SIG-M5 (cell line): ENCODE data around the gene PPP1R26.

Experiments used
- DNase-seq: peaks from one replicate; lab custom pipeline; 2025; lab: John Stamatoyannopoulos, UW

Gene PPP1R26

DNA sequence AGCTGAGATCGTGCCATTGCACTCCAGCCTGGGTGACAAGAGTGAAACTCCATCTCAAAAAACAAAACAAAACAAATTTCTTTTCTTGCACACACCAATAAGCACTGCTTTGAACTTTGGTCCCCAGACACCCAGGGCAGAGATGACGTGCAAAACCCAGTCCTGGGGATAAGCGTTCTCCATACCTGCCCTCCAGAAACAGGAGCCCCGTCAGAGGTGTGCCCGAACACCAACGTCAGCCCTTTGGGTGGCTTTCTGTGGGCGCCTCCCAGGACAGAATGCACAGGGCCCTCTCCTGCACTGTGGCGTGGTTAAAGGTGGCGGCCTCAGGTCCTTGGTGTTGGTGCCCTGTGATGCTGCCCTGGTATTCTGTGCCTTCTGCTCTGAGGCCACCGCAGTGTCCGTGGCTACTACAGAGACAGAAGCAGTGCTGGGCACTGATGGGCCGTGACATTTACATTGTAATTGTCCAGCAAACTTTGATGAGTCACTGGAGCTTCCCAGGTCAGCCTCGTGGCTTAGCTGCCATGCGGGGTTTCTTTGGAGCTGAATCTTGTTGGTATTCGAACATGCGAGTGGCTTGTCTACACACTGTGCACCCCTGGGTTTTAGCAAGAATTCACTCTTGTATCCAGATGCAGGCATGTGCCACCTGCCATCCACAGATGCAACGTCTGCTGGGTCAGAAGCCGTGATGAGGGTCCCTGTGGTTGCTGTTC is 9.8 kb downstream of the PPP1R26 start:
- DNase-seq, result no peak

DNA sequence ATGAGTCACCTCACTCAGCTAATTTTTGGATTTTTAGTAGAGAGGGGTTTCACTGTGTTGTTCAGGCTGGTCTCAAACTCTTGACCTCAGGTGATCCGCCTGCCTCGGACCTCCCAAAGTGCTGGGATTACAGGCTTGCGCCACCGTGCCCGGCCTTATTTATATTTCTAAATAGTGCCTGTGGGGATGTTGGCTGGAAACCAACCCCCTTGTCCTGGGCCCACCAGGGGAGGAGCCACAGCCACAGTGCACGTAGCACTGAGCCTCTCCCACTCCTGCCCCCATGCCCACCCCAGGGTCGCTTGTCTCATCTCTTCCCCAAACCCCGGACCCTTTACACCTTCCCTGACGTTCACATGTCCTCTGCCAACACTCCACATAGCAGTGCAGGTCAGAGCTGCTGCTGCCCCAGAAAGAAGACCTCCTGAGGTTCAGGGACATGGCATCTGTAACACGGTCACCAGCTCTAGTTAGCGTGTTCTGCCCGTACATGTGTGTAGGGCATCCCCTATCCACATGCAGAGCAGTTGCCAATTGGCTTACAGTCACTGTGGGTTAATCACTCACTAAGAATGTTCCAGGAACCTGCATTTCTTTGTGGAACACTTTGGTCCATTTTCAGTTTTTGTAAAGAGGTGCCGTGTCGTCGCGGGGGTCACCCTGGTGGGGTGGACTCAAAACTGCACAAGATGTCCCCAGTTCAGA is 10.7 kb downstream of the PPP1R26 start:
- DNase-seq, result no peak

DNA sequence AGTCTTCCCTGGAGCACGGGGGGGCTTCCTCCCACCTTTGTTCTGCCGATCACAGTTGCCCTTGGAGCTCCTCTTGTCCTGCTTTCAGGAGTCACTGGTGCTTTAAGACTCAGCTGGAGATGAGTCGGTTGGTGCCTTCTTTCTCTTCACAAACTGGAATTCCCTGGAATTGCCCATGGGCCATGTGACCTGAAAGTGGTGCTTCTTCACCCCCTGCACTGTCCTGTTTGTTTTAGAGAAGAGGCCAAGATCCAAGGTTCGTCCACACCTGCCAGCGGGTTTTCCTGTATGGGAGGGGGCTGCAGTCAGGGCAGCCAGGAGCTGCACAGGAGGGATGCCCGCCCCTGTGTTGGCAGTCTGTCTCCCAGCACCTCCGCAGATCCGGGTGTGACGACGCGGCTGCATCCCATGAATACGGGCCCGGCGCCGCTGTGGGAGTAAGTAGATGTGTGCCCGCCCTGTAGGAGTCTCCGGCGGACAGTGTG is 11.4 kb downstream of the PPP1R26 start:
- DNase-seq, result no peak

DNA sequence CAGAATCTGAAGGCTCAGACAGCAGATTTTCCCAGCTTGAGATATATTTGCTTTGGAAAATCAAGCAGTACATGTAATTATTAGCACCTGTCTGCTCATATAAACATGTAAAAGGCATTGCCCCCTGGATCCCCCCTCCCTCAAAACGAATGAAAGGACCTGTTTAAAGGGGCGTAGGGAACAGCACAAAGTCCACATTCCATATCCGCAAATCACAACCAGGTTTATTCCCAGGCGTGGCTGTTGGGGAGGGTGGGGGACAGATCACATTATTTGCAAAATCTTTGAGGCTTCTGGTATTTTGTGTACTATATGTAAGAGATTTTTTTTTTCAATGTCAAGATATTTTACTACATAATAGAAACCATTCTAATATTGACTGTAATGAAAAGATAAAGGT is 12.2 kb downstream of the PPP1R26 start:
- DNase-seq, result no peak

DNA sequence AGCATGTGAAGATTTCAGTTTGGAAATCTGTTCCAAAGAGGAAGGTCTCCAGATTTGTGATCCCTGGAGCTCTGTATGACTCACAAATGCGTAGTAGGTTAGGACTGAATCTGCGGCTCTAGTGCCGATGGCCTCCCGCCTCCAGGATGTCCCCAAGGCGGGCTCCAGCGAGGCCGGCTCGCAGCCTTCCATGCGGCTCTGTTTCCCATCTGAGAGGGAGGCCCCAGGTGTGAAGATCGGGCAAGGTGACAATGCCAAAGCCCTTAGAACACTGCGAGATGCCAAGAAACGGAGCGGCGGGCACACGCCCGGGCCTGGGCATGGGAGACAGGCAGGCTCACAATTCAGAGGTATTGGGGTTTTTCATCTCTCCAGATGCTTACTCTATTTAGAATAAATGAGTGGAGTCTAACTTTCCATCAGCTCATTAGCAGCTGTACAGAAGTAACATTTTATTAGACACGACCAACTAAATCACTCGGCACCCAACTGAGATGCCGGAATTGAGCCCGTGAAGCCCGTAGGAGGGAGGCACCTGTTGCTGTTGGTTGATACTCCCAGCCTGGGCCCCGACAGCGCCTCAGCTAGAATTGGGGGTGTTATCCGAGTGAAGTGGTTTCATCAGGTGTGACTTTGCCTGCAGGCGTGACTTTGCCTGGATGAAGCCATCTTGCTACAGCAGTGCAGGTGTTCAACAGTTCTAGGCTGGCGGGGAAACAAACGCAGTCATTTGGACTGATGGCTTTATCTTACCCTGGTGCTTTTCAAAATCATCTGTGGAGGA is 13.5 kb downstream of the PPP1R26 start:
- no peak for DNase-seq

DNA sequence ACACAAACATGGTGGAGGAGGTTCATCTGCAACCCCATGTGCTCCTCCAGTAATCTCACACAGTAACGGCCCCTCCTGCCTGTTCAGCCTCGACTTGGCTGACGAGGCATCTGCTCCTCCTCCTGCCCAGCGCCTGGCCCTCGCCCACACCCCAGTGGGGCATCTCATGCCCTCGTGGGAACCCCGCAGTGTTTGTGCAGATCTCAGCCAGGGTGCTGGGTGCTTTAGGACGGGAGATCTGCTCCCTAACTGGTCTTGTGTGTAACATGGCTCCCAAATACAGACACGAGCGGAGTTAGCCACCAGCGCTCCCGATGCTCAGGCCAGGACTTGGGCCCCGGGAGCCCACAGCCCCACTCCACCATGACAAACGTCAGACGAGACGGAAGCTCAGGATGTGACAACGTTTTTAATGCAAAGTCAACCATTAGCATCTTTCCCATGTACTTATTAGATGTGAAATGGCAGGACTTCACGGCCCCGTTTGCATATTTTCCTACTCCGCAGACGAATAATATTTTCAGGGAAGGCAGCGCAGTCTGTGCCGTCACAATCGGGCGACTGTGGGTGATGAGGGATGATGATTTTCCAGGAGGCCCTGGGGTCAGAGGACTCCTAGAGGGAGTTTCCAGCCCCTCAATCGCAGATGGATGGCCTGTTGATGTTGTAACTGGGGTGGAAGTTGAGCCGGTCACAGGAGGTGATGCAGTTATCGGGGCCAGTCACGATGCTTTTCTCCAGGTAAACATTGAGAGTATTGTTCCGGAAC is 15.4 kb downstream of the PPP1R26 start:
- DNase-seq, result no peak

DNA sequence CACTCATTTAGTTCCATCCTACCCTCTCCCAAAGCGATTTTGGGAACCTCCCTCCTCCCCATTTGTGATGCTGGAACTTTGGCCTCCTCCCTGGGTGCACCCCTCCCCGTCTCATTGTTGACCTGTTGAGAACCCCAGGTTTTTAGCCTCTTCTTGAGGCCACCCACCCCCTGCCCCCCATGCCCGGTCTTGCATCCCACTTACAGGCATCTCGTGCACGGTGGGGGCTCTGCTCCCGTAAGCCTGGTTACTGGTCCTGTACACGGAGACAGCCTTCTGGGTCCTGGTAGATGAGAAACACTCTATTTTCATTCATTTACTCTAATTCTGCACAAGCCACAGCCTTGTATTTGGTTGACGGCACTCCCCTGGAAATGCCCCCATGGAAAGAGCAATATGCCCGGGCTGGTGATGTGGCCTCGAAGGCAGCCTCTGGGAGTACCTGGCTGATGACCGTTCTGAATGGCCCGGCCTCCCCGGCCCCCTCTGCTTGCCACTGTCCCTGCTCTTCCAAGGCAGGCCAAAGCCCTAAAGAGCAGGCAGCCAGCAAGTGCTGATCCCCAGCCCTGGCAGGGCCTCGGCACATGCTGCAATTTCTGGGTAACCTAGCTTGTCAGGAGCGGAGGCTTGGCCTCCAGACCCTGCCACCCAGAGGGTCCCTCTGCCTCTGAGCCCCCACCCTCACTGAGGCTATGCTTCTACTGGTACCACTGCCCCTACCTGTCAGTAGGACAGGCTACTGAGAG is 19.0 kb downstream of the PPP1R26 start:
- no peak for DNase-seq

DNA sequence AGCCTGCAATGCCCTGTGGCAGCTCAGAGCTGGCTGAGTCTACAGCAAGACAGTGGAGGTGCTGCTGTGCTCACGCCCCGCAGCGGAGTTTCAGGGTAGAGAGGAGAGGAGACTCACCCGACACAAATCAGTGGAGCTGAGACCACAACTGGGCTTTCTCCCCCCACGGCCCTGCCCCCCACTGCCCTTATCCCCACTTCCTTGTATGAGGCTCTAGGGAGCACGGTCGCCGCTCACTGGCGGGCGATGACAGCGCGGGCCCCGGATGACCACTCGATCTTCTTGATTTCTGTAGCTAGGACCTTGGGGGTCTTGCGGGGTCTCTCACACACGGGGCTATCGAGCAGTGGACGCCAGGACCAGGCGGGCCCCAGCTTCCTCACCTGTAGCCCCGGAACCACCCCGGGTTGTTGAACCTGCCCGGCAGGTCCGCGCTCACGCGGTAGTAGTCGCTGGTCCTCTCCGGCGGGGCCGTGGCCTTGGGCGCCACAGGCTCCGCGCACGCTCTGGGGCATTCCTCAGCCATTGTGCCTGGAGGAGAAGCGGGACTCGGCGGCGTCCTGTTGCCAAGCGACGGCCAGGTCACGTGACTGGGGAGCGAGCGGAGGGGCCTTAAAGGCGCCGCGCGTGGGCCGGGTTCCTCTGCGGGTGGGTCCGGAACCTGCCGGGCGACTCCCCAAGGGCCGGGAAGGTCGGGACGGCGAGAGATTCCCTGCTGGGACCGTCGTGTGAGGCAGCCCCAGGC is 19.9 kb downstream of the PPP1R26 start:
- DNase-seq, result no peak

DNA sequence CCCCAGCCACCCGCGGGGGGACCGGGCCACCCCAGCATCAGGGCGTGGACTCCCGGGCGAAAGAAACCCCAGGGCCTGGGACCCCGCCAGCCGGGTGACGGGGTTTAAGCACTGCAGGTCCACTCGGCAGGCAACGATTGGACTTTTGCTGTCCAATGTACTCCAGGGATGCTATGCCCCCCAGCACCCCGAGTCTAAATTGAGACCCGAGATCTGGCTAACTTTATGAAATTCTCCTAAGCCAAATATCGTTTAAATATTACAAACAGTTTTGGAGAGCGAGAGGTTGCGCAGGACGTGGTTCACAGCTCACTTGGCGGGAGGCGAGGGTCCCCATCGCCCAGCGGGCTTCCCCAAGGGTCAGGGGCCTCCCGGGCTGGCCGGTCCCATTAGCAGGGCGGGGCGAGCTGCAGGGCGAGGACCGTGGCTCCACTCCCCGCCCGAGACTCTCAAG is 20.5 kb downstream of the PPP1R26 start:
- no peak for DNase-seq

DNA sequence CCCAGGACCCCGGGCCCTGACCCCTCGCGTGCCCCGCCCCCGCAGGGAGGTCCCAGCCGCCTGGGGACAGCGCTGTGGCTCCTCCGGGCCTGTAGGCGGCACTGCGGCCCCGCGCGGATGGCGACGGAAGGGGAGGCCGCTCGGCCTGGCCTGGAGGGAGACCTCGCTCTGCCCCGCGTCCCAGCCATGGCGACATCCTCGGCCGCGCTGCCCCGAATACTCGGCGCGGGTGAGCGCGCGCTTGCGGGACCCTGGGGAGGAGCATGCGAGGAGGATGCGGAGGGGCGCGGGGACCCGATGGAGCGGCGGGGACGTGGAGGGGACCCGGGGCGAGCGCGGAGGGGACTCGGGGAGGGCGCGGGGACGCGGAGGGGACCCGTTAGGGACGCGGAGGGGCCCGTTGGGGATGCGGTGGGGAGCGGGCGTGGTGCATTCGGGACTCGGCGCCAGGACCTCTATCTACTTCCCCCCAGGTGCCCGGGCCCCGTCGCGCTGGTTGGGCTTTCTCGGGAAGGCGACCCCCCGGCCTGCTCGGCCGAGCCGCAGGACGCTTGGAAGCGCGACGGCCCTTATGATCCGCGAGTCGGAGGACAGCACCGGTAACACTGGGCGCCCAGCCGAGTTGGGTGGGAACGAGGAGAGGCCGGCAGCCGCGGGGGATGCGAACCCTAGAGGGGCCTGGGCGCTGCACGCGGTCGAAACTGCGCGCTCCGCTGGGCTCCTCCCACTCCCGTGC is 21.1 kb downstream of the PPP1R26 start, which contains the start of gene MRPS2:
Gene MRPS2 (plus strand): TSS at position 158 of the 736 bp plus-strand sequence. CDS start 29 bp downstream, at position 187.
- no peak for DNase-seq

DNA sequence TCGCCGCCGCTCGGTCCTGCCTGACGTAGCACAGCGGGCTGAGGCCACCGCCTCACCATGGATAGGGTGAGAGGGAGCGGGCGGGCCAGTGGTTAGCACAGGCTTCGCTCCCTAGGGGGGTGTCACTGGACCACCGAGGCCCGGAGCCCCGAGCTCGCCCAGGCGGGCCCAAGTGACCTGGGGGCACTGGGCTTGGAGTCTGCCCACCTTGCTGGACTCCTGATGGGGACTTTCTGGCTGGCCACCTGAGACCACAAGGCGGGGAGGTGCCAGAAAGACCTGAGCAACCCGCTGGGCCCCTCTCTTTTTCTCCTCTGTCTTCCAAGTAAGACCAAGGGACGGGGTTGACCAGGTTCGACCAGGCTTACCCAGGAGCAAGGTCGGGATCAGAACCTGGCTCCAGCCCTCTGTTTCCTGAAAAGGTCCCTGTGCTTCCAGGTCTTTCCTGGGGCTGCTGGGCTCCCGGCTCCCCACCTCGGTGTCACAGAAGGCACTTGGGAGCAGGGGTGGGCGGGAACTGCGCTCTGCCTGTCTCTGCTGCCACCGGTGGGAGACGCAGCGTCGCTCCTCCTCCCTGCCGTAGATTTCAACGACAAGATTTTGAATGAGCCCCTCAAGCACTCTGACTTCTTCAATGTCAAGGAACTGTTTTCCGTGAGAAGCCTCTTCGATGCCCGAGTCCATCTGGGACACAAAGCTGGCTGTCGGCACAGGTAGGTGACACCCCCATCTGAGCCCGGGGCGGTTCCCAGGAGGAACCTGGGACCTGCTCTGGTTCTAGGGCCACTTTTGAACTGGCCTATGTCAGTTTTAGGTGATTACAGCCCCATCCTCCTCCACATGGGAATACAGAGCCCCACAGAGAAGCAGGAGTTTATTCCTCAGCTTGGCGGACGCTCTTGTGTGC is 21.9 kb downstream of the PPP1R26 start:
- no peak for DNase-seq

DNA sequence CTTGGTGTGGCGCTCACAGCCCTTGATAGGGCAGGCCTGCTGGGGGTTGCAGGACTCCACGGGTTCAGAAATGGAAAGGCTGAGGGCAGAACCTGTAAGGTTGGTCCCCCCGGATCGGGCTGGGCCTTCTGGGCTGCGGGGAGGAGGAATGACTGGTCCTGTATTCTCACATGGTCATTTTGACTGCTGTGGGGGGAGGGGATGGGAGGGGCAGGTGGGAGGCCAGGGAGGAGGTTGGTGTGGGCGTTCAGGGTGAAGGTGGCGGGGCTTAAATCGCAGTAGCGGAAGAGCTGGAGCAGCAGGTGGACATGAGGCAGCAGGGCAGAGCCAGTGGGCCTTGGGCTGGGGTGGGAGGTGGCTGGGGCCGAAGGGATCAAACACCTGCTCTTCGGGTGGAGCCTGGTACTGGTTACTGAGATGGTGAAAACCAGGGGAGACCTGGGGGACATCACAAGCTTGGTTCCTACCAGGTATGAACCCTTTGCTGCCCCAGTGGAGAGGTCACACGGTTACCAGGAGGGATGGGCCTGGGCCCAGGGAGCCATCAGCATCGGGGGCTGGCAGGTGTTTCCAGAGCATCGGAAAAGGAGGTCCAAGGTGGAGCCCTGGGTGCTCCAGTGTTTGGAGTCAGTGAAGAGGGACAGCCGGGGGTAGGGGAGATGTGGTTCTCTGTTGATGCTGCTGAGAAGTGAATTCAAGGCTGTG is 22.7 kb downstream of the PPP1R26 start:
- no peak for DNase-seq

DNA sequence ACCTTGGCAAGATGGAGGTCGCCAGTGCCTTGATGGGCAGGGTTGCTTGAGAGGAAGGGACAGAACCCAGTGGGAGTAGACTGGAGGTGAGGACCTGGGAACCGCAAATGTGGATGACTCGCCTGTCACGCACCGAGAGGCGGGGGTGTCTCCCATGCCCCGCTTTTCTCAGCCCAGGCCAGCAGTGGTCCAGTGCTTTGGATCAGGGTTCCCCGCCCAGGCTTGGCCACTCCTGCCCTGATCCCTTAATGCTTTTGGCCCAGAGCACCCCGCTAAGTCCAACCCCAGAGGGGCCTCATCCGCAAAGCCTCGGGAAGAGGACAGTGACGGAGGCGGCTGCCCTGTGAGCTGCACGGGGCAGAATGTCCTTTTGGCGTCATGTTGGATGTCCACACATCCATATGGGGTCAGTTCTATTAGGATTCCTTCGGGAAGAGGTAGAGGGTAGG is 23.3 kb downstream of the PPP1R26 start:
- DNase-seq, result no peak

DNA sequence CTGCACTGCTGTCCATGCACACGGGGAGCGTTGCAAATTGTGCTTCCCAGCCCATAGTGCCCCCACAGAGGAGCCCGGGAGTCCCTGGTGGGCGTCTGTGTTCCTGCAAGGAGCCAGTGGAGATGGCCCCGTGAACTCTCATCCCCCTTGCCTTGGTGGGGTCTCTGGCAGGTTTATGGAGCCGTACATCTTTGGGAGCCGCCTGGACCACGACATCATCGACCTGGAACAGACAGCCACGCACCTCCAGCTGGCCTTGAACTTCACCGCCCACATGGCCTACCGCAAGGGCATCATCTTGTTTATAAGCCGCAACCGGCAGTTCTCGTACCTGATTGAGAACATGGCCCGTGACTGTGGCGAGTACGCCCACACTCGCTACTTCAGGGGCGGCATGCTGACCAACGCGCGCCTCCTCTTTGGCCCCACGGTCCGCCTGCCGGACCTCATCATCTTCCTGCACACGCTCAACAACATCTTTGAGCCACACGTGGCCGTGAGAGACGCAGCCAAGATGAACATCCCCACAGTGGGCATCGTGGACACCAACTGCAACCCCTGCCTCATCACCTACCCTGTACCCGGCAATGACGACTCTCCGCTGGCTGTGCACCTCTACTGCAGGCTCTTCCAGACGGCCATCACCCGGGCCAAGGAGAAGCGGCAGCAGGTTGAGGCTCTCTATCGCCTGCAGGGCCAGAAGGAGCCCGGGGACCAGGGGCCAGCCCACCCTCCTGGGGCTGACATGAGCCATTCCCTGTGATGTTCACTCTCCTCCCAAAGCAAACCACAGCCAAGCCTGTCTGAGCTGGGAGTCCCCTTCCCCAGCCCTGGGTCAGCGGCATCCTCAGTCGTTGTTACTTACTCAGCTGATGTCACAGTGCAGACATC is 24.0 kb downstream of the PPP1R26 start:
- DNase-seq, result no peak

DNA sequence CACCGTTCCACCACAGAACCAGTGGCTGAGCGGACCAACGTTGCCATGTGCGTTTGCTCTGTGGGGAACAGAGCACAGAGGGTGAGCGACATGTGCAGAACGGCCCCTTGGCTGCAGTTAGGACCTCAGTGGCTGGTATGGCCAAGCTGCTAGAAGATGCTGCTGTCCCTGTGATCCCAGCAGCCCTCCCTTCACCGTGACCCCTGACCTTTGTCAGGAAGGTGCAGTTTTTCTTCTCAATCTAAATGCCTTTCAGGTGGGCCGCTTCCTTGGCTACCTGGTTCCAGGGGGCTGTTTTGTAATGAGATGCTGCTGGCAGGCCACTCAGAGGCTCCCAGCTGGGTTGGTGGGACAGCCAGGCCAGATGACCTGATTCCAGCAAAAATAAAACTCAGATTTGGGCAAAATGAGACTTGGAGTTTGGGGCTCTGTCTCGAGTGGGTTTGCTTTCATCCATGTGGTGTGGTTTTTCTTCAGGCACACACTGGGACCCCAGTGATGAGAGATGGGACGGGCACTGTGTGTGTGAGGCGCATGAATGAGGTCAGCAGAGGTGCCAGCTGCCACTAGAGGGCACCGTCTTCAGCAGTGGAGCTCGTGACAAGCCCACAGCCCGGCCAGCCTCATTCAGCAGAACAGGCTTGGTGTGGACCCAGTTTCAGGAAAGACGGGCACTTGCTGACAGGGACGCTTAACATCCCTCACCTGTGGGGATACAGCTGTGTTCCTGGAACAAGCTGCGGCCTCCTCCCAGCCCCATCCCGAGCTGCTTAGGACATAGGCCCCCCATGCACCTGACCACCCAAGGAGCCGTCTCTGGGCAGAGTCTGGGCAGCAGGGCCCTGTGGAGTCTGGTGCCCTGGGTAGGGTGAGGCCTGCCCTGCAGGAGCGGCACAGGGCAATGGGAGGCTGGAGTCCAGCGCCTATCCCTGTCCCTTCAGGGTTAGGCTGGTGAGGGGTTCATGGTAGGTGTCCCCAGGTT is 25.0 kb downstream of the PPP1R26 start:
- DNase-seq, result no peak
